GM18870 (cell line): ENCODE data around the gene GRAMD4.

Experiments
- ATAC-seq: cut with Tn5 transposase; IDR thresholded peaks from one replicate; pipeline ENCODE4 v1.9.1; 2021; ENCODE audit warnings: moderate library complexity; ENCODE audit not compliant: unreplicated experiment

The GRAMD4 gene

DNA sequence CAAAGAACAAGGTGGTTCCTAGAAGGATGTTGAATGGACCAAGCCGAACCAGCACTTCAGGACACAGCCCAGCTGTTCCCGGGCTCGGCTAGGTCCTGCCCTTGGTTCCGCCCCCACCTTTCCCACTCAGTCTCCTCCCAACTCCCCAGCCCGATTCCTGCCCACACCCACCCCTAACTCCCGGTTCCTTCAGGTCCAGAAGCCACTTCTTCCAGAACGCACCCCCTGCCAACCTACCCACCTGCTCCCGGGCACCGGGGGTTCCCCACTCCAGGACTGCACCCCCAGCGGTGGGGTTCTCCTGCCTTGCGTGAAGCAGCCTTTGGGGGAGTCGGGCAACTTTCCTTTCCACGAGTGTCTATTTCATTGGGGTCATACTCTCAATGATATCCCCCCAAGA lies 87.1 kb downstream of the GRAMD4 start:
- no peak for ATAC-seq

DNA sequence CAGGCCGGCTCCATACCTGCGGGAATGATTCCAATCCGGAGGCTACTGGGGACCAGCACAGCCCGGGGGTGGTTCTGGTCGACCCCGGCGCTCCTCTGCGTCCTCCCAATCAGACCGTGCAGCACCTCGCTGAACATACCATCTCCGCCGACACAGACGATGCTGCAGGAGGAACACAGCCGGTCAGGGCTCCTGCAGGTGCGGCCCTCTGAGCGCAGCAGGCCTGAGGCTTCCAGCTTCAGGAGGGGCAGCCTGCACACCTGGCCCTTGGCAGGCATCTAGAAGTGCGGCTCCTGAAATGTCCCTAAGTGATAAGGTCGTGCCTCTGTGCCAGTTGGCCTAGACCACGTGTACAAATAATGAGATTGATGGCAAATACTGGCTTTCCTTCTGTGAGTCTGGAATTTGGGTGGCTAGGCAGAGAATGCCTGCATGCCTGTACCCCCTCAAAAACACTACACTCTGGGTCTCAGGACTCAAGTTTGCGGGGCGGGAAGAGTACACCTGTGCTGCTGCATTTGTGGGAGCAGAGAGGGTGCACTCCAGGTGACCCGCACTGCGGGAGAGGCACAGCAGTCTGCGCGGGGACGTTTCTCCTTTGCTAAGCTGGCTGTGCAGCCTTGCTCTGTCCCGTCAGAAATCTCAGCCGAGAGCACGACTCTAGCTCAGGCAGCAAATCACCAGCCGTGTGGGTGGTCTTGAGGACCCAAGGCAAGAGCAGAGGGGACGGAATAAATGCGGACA lies 87.8 kb downstream of the GRAMD4 start:
- no peak for ATAC-seq

DNA sequence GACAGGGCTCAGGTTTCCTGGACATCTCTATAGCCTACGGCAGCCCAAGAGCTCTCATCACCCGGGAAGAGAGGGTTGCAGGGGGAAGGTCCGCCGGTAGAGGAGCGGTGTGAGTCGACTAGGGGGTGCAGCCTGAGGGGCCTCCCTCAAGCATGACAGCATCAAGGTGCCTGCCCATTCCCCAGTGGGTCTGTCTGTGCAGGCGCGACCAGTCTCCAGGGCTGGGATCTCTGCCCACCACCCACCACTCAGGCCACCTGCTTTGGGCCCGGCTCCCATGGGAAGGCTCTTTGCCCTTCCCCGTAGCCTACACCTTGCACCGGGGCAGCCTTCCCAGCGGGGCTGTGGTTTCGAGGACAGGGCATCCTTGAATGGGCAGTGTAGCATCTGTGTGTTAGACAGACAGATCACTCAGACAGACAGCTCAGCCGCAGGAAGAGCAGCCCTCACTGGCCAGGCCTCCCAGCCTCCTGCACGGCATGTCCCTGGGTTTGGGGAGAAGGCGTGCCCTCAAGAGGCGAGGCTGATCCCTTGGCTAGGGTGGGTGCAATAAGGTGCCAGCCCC lies 88.7 kb downstream of the GRAMD4 start:
- ATAC-seq = no peak

DNA sequence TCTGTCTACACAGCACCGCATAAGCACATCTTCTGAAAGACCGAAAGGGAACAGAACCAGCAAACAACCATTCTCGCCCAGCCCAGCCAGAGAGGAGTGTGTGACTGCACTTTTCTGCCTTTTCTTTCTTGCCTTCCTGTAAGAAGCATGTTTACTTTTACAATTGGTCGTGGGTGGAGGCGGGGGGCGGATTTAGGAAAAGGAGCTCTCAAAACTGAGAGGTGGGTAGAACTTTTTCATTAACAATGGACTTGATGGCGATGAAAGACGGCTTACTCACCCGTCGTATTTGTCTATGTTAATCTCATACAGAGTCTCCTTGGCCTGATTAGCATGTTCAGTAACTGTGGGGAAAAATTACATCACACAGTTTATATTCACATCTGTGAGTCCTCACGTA lies 90.6 kb downstream of the GRAMD4 start:
- no peak for ATAC-seq

DNA sequence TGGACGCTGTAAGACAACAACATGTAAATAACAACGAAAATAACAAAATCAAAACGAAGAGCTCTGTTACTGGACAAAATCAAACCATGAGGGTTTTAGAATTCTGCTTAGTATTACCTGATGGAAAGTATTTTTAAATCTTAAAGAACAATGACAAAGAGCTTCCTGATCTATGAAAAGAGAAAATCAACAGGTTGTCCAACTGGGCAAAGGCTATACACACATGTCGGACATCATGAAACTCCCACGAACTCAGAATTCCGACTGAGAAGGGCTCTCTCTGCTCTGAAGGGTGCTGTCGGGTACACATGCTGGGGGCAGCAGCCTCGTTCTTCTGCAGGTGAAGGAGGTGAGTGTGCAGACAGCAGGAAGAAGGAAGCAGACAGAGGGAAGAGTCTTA lies 92.1 kb downstream of the GRAMD4 start:
- no peak for ATAC-seq

DNA sequence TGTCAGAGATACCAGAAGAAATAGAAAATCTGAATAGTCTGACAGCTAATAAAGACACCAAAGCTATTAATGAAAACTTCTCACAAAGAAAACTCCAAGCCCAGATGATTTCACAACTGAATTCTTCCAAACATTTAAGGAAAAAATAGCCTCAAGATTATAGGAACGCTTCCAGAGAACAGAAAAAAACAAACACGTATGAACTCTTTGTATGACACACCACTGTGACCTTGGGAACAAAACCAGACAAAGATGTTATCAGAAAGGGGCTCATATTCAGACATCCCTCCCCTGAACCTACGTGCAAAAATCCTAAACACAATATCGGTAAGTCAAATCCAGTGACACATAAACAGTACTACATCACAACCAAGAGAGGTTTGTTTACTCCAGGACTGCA lies 94.4 kb downstream of the GRAMD4 start:
- no peak for ATAC-seq

DNA sequence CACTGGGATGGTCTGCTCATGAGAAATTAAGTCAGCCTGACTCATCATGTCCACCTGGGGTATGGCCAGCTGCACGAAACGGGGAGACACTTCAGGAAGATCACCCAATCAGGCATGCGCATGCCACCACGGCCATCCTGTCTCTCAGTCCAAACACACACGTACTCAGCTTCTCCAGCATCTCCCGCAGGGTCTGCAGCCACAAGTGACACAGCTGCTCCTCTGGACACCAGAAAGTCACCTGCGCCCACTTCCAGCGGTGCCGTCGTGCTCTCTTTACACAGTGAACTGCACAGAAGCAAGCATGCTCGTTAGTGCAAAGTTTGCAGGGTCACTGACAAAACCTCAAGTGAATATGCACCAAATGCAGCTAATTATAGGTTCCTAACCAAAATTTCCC lies 99.7 kb downstream of the GRAMD4 start:
- no peak for ATAC-seq

DNA sequence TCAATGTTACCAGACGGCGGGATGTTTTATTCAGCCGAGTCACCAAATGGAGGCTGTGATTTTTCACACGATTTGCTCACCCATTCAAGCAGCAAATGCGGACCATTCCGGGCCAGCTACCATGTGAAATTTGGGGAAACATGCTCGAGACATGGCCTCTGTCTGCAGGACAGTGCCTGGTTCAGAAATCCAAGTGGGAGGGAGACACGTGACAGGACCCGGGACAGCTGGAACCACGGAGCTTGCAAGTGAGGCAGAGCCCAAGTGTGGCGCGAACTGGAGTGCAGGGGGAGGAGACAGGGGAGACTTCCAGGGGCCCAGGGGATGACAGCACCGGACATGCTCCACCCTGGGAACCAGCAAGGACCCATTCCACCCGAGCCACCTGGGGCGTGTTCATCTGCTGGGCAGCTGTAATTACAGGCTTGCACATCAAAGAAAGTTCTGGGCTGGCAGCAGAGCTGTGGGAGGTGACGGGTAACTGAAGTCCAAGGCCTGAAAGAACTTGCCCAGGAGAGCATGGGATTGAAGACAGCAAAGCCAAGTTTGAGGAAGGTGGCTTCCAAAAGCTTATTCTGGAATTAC lies 101.4 kb downstream of the GRAMD4 start:
- no peak for ATAC-seq

DNA sequence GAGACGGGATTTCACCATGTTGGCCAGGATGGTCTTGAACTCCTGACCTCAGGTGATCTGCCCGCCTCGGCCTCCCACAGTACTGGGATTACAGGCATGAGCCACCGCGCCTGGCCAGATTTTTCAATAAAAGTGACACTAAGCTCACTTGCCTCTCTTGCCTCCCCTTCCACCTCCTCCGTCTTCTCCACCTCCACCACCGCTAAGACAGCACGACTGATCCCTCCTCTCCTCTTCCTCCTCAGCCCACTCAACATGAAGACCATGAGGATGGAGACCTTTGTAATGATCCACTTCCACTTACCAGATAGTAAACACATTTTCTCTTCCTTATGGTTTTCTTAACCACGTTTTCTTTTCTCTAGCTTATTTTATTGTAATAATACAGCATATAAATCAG lies 103.7 kb downstream of the GRAMD4 start:
- ATAC-seq = no peak

DNA sequence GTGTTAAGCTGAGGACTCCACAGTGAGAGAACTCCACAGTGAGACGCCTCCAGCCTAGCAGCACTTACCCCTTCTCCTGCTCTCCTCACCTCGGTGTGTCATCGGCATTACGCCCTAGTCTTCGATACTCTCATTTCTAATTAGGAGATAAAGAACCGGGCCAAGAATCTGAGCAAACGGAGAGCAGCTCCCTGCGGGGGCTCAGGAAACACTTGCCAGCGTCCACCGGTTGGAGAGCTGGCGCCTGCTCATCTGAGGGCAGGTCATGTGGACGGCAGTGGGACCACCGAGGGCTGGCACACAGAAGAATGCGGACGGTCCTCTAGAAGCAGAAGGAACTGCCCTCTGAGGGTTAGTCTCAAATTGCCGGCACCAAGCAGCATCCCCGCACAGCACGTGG lies 104.9 kb downstream of the GRAMD4 start:
- ATAC-seq = no peak

DNA sequence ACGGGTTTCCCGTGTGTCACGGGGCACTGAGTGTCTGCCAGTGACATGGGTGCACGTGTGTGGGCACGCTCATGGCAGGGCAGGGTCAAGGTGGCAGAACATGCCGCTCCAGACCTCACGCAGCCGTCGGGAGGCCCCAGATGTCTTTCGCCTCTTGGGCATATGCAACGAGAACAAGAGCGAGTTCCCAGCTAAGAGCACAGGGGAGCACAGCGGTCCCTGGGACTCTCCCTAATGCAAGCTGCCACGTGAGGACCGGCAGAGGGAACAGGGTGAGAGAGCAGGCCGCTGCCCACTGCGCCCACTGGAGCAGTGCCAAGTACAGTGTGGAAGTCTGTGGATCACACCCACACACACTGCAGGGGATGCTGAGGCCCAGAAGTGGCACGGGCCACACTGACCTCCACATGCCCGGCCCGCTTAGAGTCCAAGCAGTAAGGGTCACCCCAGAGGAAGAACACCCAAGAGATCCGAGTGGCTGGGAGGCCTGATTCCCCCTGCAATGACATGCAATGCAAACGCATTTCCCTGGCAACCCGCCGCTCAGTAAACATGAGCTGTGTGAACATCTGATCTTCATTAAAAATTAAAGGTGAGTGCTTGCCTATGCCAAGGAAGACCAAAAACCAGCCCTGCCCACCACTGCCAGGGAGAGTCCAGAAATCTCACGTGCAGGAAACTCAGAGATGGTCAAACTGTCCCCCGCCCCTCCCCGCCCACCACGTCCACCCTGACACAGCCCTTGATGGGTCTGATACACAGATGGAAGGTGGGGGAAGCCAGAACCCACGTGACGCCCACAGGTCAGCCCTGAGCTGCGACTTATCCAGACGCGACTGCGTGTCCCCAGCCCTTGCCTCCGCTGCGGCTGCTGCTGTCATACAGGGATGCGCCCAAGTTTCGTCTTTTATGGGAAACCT lies 106.1 kb downstream of the GRAMD4 start:
- ATAC-seq = no peak

DNA sequence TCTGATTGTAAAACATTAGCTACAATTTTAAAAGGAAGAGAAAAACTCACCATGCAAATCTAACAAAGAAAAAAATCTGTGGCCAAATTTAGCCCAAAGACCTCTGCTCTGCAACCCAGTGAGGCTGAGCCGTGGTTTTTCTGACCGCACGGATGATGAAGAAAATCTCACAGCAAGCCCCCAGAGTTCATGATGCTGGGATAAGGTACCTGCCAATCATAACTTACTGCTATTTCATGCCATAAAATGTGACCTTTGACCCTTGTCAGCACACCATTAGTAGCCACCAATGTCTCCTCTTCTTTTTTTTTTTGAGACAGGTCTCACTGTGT lies 106.8 kb downstream of the GRAMD4 start:
- no peak for ATAC-seq

DNA sequence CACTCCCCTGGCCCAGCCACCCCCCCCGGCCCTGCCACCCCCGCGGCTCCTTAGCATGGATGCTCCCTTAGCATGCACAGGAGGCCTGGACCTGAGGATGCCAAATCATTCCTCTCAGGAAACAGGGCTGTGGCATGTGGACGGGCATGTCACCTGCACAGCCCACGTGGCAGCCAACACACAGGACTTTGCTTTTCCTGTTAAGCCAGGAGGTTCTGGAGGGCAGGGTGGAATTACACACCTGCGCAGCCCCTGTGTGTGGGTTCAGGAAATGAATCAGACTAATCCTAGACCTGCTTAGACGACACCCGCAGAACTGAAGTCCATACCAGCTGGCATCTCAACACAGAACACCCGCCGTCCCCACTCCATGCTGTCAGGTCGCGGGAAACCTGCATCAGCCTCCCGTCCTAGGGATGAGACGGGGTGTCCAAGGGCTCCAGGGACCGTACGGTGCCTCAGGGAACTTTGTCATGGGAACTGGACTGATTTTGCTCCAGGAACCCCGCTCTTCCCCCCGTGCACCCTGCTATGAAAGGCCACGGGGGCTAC lies 107.7 kb downstream of the GRAMD4 start:
- ATAC-seq = no peak

DNA sequence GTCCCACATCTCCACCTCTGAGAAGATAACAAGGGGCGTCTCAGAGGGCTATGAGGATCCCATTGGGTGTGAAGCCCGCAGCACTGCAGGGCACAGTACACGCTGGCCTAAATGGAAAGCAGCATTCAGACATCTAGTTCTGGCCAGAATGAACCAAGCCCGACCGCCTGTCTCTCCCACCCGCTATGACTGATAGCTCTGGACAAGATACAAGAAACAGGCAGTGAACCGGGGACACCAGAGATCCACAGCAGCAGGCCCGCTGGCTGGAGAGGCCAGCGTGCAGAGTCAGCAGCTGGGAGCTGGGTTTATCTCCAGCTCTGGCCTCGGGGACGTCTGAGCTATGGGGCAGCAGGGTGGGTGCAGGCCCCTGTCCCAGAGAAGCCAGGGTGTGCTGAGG lies 108.3 kb downstream of the GRAMD4 start:
- ATAC-seq = no peak
